Gastrocnemius medialis (tissue), 4 donors: Measurements from ENCODE around the gene NTM. TPM values are rescaled to one million over a fixed set of nuclear protein-coding genes. Genes with fewer than 3 reads are reported as not detected.

ENCODE experiments used
- ATAC-seq, 2 donors: fragments of 150-250 bp; one replicate each; pipeline ENCODE4 v1.9.1; 2016
- DNase-seq, 2 donors: peaks; one replicate each; pipeline ENCODE4 v3.0.0-alpha.2; 2019
- H3K27ac ChIP-seq, 4 donors: fragments of 200-600 bp; sonication (generic); 1 replicate in 1 of 4; 2 replicates in 3 of 4; pipeline ENCODE4 v1.5.1; 2016 to 2018; ENCODE audit warnings: mild to moderate bottlenecking in 2 of 4, moderate library complexity in 1 of 4
- H3K27me3 ChIP-seq, 3 donors: fragments of 200-600 bp; sonication (generic) in 2 of 3; 1 replicate in 1 of 3; 2 replicates in 2 of 3; pipeline versions ENCODE4 v1.5.1 to v1.6.0; 2016 to 2019; ENCODE audit warnings: mild to moderate bottlenecking in 1 of 3, moderate library complexity in 1 of 3
- H3K36me3 ChIP-seq, 2 donors: fragments of 200-600 bp; sonication (generic) in 1 of 2; one replicate each; pipeline ENCODE4 v1.5.1; 2017 to 2018
- H3K4me1 ChIP-seq, 2 donors: fragments of 200-600 bp; sonication (generic) in 1 of 2; one replicate each; pipeline ENCODE4 v1.5.1; 2016 to 2017; ENCODE audit warnings: mild to moderate bottlenecking in 2 of 2
- H3K4me3 ChIP-seq, 4 donors: fragments of 200-600 bp; sonication (generic) in 3 of 4; 1 replicate in 1 of 4; 2 replicates in 3 of 4; pipeline ENCODE4 v1.5.1; 2016 to 2019; ENCODE audit warnings: mild to moderate bottlenecking in 2 of 4
- H3K9me3 ChIP-seq, 3 donors: fragments of 200-600 bp; sonication (generic) in 2 of 3; 1 replicate in 1 of 3; 2 replicates in 2 of 3; pipeline ENCODE4 v1.5.1; 2016 to 2019
- POLR2A ChIP-seq, 2 donors: fragments of 450-650 bp; IDR thresholded peaks; one replicate each; pipeline ENCODE4 v1.6.1; 2017; ENCODE audit warnings: antibody characterized with exemption in 2 of 2, mild to moderate bottlenecking in 2 of 2, moderate library complexity in 2 of 2
- in situ Hi-C, 4 donors: fragments of 200-750 bp; cut with MboI; loops; one replicate each; pipeline versions ENCODE4 v1.15.0 to v1.8.0; 2017; ENCODE audit warnings: low sequenced_read_pairs in 4 of 4
- intact Hi-C: fragments of 100-400 bp; cut with DNase I; formaldehyde crosslinking; loops from one replicate; pipeline ENCODE4 v1.15.1; 2023; ENCODE audit warnings: low total_unique reads
- total RNA-seq, 4 donors: library from RNA; depleted of rRNA; stranded (reverse); fragments of >200 nt; gene quantifications; one replicate each; pipeline versions ENCODE4 v1.1.0 to v1.2.3, GENCODE V29; 2016
- TF ChIP-seq, protein P1 (sequence below), 5 experiments: fragments of 450-650 bp in 3 of 5; fragments of 200-600 bp in 2 of 5; sonication (generic) in 2 of 5; IDR thresholded peaks in 4 of 5; conservative IDR thresholded peaks in 1 of 5; 1 replicate in 4 of 5; 2 replicates in 1 of 5; pipeline ENCODE4 v1.5.1; 2016 to 2019; ENCODE audit warnings: antibody characterized with exemption in 5 of 5, mild to moderate bottlenecking in 3 of 5, moderate library complexity in 3 of 5

The NTM gene
- total RNA-seq, 4 donors from 2014 or later, result 0.69 TPM; not detected in 3

DNA sequence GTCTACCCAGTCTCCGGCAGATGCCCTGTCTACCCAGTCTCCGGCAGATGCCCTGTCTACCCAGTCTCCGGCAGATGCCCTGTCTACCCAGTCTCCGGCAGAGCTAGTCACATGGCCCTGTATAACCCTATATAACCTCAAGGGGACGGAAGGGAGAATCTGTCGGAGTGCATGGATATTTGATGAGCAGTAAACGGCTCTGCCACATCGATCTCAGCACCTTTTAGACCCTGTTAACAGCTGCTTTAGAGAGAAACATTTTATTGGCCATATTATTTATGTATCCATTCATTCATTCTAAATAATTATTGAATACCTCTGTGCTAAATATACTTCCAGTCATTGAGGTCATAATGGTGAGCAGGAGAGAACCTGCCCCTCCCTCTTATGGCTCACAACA, 228.9 kb downstream of the NTM start:
- TF ChIP-seq, protein P1, sequence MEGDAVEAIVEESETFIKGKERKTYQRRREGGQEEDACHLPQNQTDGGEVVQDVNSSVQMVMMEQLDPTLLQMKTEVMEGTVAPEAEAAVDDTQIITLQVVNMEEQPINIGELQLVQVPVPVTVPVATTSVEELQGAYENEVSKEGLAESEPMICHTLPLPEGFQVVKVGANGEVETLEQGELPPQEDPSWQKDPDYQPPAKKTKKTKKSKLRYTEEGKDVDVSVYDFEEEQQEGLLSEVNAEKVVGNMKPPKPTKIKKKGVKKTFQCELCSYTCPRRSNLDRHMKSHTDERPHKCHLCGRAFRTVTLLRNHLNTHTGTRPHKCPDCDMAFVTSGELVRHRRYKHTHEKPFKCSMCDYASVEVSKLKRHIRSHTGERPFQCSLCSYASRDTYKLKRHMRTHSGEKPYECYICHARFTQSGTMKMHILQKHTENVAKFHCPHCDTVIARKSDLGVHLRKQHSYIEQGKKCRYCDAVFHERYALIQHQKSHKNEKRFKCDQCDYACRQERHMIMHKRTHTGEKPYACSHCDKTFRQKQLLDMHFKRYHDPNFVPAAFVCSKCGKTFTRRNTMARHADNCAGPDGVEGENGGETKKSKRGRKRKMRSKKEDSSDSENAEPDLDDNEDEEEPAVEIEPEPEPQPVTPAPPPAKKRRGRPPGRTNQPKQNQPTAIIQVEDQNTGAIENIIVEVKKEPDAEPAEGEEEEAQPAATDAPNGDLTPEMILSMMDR (IDR thresholded peaks at IDR 0.05 in 4 of 5, conservative IDR thresholded peaks at IDR 0.05 in 1 of 5), result no peak
- TF ChIP-seq POLR2A (IDR thresholded peaks at IDR 0.05), result no peak
- intact Hi-C loops, result no loop called here
- Histone ChIP-seq H3K27me3 (no peaks in the 10 kb centered on the region), H3K4me3 (no peak overlapping the region), H3K9me3 (no peaks in the 10 kb centered on the region), H3K36me3 (no peaks in the 10 kb centered on the region), H3K27ac (no peak overlapping the region), H3K4me1 (no peaks in the 10 kb centered on the region)
- ATAC-seq (no peak), DNase-seq (no peak)
- in situ Hi-C loops, result no loop called here

DNA sequence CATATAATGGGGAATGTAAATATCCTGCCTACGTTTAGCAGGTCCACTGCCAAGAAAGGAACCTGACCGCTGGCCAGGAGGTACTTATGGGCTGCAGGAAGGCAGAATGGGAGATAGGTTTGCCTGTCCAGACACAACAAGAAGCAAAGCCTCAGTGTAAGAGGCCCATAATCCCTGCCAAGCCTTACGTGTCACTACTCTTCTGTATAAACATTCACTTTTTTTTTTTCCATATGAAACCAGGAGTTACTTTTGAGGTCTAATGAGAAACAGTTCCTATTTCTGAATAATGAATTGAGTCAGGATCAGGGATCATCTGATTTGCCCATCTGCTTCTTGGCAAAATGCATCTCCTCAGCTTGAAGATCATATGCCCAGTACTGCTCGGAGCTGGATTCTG, 230.2 kb downstream of the NTM start:
- Histone ChIP-seq H3K9me3 (no peaks in the 10 kb centered on the region), H3K27me3 (no peaks in the 10 kb centered on the region), H3K27ac (no peak overlapping the region), H3K36me3 (no peaks in the 10 kb centered on the region), H3K4me3 (no peak overlapping the region), H3K4me1 (no peaks in the 10 kb centered on the region)
- intact Hi-C loops (no loop called here), in situ Hi-C loops (no loop called here)
- DNase-seq, result no peak
- no peak for ATAC-seq
- TF ChIP-seq, protein P1 (IDR thresholded peaks at IDR 0.05 in 4 of 5, conservative IDR thresholded peaks at IDR 0.05 in 1 of 5), result no peak
- TF ChIP-seq POLR2A (IDR thresholded peaks at IDR 0.05), result no peak

DNA sequence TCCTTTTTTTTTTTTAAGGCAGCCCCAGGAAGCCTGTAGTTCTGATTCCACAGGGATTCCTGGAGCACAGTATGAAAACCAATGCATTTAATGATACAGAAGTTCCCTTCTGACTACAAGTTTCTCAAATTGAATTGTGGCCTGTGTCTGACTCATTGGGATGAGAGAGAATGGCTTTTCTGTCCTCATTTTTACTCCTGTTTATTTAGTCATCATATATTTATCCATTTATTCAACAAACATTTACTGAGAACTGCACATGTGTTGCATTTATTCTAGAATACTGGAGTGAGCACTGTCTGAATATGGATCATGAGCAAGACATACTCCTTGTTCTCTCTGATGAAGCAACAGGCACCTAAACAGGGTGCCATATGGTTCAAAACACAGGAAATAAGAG, 231.2 kb downstream of the NTM start:
- no peak for ATAC-seq

DNA sequence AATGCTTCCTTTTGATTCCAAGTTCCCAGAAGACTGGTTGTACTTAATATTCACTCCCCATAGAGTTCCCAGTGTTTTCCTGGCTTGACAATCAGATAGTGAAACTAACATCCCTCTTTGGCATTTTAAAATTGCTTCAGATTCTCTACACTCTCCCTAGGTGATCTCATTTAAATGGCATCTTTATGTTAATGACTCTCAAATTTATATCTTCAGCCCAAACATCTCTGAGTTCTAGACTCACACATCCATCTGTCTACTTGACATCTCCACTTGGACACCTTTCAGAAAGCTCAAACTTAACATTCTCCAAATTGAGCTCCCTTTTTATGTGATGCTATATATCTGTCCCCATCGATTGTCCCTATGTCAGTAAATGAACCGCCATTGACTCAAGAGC, 232.0 kb downstream of the NTM start:
- no peak overlapping the region for H3K27ac ChIP-seq
- H3K9me3 ChIP-seq, result no peaks in the 10 kb centered on the region
- in situ Hi-C loops (no loop called here), intact Hi-C loops (no loop called here)
- no peak for ATAC-seq
- H3K4me1 ChIP-seq, result no peaks in the 10 kb centered on the region
- no peak for TF ChIP-seq POLR2A (IDR thresholded peaks at IDR 0.05)
- TF ChIP-seq, protein P1 (IDR thresholded peaks at IDR 0.05 in 4 of 5, conservative IDR thresholded peaks at IDR 0.05 in 1 of 5), result no peak
- no peak overlapping the region for H3K4me3 ChIP-seq
- no peak for DNase-seq
- H3K27me3 ChIP-seq, result no peaks in the 10 kb centered on the region
- H3K36me3 ChIP-seq, result no peaks in the 10 kb centered on the region

More for the DNA sequence above, 231.2 kb downstream of the NTM start:
- no peaks in the 10 kb centered on the region for H3K27me3 ChIP-seq
- no peak overlapping the region for H3K4me3 ChIP-seq
- intact Hi-C loops, result no loop called here
- no peaks in the 10 kb centered on the region for H3K9me3 ChIP-seq
- no peak for DNase-seq
- in situ Hi-C loops, result no loop called here
- H3K27ac ChIP-seq, result no peak overlapping the region
- TF ChIP-seq, protein P1 (IDR thresholded peaks at IDR 0.05 in 4 of 5, conservative IDR thresholded peaks at IDR 0.05 in 1 of 5), result no peak
- no peak for TF ChIP-seq POLR2A (IDR thresholded peaks at IDR 0.05)
- H3K4me1 ChIP-seq, result no peaks in the 10 kb centered on the region
- H3K36me3 ChIP-seq, result no peaks in the 10 kb centered on the region

DNA sequence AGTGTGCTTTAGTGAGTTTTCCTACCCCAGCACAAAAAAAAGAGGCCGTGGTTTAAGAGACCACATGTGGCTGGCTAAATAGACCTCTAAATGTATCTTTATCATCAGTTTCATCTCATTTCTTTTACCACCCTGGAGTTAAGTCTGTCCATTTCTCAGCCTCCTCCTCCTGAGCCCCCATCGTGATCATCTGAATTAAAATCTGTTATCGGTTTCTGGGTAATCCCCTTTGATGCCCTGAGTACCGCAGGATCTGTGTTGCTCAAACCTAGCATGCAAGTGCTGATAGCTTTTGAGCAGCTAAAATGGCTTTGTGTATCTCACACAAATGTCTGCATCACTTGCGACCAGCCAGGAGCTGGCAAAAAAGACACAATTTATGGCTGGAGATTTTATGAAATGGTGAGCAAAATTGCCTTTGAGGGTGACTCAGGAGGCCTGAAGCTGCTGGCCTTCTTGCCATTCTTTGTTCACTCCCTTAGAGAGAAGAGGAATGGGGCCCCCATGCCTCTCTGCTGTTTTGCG, 236.5 kb downstream of the NTM start:
- Histone ChIP-seq H3K36me3 (no peaks in the 10 kb centered on the region), H3K4me1 (no peaks in the 10 kb centered on the region), H3K27me3 (no peaks in the 10 kb centered on the region), H3K27ac (no peak overlapping the region), H3K4me3 (no peak overlapping the region), H3K9me3 (no peaks in the 10 kb centered on the region)
- TF ChIP-seq, protein P1 (IDR thresholded peaks at IDR 0.05 in 4 of 5, conservative IDR thresholded peaks at IDR 0.05 in 1 of 5), result no peak
- TF ChIP-seq POLR2A (IDR thresholded peaks at IDR 0.05), result no peak
- in situ Hi-C loops, result no loop called here
- intact Hi-C loops, result no loop called here
- no peak for ATAC-seq
- no peak for DNase-seq
